Activated CD8-positive, alpha-beta memory T cell treated with anti-CD3 and anti-CD28 coated beads for 48 hours (primary cell): ENCODE measurements around the gene BCO1.

ENCODE experiments used
- DNase-seq, 3 experiments: peaks; one replicate each; pipeline ENCODE4 v3.0.0-alpha.2; 2020; ENCODE audit warnings: low read depth in 2 of 3, low spot score in 2 of 3

The BCO1 gene

GRCh38 chr16:81315271-81316175, 77.0 kb downstream of the BCO1 start:
- peak; percentile 14 to 38 (median 17) for DNase-seq

GRCh38 chr16:81316176-81316496, 77.6 kb downstream of the BCO1 start:
- DNase-seq, result no peak

GRCh38 chr16:81318711-81319110, 80.2 kb downstream of the BCO1 start:
- DNase-seq, result no peak

- no peak for DNase-seq
Measured at GRCh38 chr16:81319221-81319912, 80.9 kb downstream of the BCO1 start.

GRCh38 chr16:81321039-81321438, 82.5 kb downstream of the BCO1 start:
- DNase-seq, result no peak

GRCh38 chr16:81321536-81321935, 83.0 kb downstream of the BCO1 start:
- no peak for DNase-seq

GRCh38 chr16:81324808-81325207, 86.3 kb downstream of the BCO1 start:
- DNase-seq, result no peak

- no peak for DNase-seq
Measured at GRCh38 chr16:81327011-81327410, 88.5 kb downstream of the BCO1 start.

- no peak for DNase-seq
Measured at GRCh38 chr16:81327447-81328196, 89.1 kb downstream of the BCO1 start.

GRCh38 chr16:81329947-81330346, 91.5 kb downstream of the BCO1 start:
- DNase-seq, result no peak

- DNase-seq, result no peak
Measured at GRCh38 chr16:81333356-81333755, 94.9 kb downstream of the BCO1 start.

GRCh38 chr16:81335669-81336068, 97.2 kb downstream of the BCO1 start:
- DNase-seq, result peak in 1 of 3 experiments; percentile 11

GRCh38 chr16:81337097-81337496, 98.6 kb downstream of the BCO1 start:
- DNase-seq, result no peak
